ENCODE data around the gene ZNF267.
"Not testable (repeated sequence)": the region's sequence is repeated elsewhere in the genome, so short reads cannot be mapped to it uniquely, and the experiment has no call there.

Gene ZNF267

DNA sequence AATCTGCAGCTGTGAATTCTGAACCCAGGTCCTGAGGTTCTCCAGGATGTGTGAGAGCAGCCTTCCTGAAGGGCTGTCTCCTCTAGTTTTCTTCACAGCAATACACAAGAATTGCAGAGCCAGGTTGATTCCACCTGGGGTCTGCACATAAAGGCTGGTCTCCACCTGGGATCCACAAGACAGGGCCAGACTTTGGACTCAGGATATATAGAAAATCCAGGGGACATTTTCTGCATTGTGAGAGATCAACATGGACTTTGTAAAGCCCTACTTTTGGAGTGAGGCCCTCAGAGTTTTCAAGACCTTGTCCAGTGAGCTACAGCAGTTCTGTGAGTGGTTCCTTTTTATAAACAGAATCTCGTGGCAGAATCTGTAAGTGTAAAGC is 6.3 kb downstream of the ZNF267 start:
- no peak for DNase-seq (ENCODE audit: low read depth)

DNA sequence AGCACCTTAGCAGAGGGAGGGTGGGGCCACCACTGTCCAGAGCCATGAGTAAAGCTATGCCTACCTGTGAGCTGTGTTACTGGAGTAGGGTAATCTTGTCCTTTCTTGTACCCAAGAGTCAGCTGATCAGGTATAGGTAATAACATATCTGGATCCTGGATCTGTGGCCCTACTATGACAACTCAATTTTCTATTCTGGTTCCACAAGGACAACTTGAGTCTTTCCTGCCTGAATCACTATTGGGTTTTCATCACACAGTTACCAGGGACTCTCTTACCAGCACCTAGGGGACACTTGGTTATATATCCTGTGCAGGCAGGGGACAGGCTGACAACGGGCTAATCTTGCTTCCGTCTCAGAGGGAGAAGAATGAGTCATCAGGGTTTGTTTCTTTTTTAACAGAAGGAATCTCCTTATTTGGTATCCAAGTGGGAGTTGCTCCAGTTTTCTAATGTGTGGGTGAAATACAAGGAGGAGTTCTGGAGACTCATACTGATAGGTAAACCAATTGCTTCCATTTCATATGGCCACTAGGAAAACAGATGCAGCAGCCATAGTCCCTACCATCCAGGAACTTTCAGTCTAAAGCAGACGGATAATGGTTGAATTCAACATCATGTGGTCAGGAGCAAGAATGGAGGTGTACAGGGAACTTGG is 6.8 kb downstream of the ZNF267 start:
- no peak for DNase-seq (ENCODE audit: low read depth)

DNA sequence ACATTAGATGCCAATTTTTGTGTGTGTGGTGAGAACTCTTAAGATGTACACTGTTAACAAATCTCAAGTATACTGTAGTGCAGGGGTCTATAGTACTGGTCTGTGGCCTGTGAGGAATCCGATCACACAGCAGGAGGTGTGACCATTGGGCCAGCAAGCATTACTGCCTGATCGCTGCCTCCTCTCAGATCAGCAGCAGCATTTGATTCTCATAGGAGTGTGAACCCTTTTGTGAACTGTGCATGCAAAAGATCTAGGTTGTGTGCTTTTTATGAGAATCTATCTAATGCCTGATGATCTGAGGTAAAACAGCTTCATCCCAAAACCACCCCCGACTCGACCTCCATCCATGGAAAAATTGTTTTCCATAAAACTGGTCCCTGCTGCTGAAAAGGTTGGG is 12.6 kb downstream of the ZNF267 start:
- DNase-seq (ENCODE audit: low read depth) = no peak

GRCh38 chr16:31888735-31889134 is 15.1 kb downstream of the ZNF267 start:
- no peak for DNase-seq (ENCODE audit: low read depth)

- not testable (repeated sequence) for DNase-seq (ENCODE audit: low read depth)
Observed at GRCh38 chr16:31892111-31892510, 18.5 kb downstream of the ZNF267 start.

DNA sequence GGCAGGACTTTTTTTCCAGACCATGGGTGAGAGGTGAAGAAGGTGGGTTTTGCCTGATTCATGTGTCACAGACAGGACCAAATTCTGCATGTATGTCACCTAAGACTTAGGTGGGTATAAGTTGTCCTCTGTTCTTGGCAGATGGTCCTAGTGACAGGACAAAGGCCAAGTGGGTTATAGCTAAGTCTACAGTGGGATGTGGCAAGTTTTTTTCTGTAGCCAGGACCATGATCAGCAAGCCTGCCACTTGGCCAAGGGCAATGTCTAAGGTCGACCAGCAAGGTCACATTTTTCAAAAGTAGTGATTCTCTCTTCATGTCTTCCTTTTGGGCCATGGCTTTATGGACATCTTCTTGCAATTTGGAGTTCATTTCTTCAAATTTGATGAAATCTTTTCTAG is 20.2 kb downstream of the ZNF267 start:
- no peak for DNase-seq (ENCODE audit: low read depth)

DNA sequence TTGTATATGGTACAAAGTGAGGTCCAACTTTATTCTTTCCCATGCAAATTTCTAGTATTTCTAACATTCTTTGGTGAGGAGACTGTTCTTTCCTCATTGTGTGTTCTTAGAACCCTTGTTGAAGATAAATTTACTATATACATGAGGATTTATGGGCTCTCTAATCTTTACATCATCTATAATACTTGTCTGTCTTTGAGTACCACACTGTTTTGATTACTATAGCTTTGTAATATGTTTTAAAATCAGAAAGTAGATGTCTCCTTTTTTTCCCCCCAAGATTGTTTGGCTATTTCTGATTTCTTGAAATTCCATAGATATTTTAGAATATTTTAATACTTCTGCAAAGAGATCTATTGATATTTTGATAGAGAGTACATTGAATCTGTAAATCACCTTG is 23.7 kb downstream of the ZNF267 start:
- DNase-seq (ENCODE audit: low read depth) = no peak

- no peak for DNase-seq (ENCODE audit: low read depth)
Observed at GRCh38 chr16:31899505-31899904, 25.9 kb downstream of the ZNF267 start.

- DNase-seq (ENCODE audit: low read depth) = not testable (repeated sequence)
Observed at GRCh38 chr16:31904571-31904970, 31.0 kb downstream of the ZNF267 start.

DNA sequence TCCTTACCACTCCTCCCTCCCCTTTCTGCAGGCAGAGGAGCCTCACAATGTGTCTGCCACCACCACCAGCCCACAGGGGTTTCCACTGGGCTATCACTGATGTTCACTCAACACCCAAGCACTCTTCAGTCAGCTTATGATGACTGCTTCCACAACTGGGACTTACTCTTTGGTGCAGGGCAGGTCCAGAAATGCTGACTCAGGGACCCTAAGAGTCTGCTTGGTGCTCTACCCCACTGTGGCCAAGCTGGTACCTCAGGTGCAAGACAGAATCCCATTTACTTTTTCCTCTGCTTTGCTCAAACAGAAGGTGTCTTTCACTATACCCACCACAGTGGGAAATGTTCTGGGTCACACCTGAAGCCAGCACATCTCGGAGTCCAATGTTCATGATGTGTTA is 40.1 kb downstream of the ZNF267 start:
- DNase-seq (ENCODE audit: low read depth) = no peak

DNA sequence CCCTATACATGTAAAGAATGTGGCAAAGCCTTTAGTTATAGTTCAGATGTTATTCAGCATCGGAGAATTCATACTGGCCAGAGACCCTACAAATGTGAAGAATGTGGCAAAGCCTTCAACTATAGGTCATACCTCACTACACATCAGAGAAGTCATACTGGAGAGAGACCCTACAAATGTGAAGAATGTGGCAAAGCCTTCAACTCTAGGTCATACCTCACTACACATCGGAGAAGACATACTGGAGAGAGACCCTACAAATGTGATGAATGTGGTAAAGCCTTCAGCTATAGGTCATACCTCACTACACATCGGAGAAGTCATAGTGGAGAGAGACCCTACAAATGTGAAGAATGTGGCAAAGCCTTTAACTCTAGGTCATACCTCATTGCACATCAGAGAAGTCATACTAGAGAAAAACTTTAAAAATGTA is 42.5 kb downstream of the ZNF267 start:
- no peak for DNase-seq (ENCODE audit: low read depth)

- DNase-seq (ENCODE audit: low read depth) = no peak
Observed at GRCh38 chr16:31920373-31920772, 46.8 kb downstream of the ZNF267 start.

DNA sequence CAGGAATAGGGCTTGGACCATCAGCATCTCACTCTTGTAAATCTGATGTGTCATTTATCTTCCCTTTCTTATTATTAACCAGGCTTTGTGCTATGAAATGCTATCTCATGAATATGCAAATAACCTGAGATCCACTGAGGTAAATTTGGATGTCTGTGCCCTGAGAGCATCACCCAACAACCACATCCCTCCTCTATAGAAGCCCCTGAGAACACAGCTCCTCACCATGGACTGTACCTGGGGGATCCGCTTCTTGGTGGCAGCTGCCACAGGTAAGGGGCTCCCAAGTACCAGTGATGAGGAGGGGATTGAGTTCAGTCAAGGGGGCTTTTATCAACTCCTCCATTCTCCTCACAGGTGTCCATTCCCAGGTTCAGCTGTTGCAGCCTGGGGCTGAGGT is 78.2 kb downstream of the ZNF267 start:
- DNase-seq (ENCODE audit: low read depth) = not testable (repeated sequence)

DNA sequence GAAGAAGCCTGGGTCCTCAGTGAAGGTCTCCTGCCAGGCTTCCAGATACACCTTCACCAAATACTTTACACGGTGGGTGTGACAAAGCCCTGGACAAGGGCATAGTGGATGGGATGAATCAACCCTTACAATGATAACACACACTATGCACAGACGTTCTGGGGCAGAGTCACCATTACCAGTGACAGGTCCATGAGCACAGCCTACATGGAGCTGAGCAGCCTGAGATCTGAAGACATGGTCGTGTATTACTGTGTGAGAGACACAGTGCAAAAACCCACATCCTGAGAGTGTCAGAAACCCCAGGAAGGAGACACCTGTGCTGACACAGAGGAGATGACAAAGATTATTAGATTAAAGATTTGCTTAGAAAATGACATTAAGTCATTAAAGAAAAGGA is 78.6 kb downstream of the ZNF267 start:
- not testable (repeated sequence) for DNase-seq (ENCODE audit: low read depth)

- not testable (repeated sequence) for DNase-seq (ENCODE audit: low read depth)
Observed at GRCh38 chr16:31956221-31956620, 82.6 kb downstream of the ZNF267 start.

DNA sequence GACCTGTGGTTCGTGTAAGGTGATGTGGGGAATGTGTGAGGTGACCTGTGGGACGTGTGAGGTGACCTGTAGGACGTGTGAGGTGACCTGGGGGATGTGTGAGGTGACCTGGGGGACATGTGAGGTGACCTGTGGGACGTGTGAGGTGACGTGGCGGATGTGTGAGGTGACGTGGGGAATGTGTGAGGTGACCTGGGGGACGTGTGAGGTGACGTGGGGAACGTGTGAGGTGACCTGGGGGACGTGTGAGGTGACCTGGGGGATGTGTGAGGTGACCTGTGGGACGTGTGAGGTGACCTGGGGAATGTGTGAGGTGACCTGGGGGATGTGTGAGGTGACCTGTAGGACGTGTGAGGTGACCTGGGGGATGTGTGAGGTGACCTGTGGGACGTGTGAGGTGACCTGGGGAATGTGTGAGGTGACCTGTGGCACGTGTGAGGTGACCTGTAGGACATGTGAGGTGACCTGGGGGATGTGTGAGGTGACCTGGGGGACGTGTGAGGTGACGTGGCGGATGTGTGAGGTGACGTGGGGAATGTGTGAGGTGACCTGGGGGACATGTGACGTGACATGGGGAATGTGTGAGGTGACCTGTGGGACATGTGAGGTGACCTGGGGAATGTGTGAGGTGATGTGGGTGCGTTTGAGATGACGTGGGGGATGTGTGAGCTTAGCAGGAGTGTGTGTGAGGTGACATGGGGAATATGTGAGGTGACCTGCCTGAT is 86.7 kb downstream of the ZNF267 start:
- DNase-seq (ENCODE audit: low read depth) = not testable (repeated sequence)
